ENCODE data around the gene ITSN2.

The ITSN2 gene

DNA sequence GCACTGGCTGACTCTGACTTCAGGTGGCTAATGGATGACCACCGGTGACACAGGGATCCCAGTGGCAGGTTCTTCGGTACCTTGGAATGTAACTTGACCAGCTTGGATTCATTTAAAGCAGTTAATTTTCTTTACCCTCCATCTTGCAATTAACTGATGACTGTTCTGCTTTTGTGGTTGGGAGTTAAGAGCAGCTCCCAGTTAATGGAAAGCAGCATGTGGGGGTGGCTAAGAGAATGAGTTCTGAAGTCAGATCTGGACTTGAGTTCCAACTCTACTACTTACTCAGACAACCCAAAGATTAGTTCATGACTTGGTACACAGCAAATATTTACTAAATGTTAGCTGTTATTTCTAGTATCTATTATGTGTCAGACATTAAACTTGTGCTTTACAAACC, 127.0 kb downstream of the ITSN2 start:
- Histone ChIP-seq H3K36me3 (ENCODE audit: control insufficient read depth, insufficient read depth, low read length, severe bottlenecking) (no peaks in the 10 kb centered on the region), H3K4me3 (ENCODE audit: low read length) (no peak overlapping the region), H3K27me3 (replicated peaks; ENCODE audit: control insufficient read depth, insufficient read depth, low read length) (no peaks in the 10 kb centered on the region), H3K9ac (ENCODE audit: low read length) (no peak overlapping the region), H3K4me1 (ENCODE audit: control insufficient read depth, insufficient read depth, low read length) (no peaks in the 10 kb centered on the region), H3K9me3 (ENCODE audit: control insufficient read depth, low read length) (no peaks in the 10 kb centered on the region)
- no peak for DNase-seq (ENCODE audit: low read depth)

DNA sequence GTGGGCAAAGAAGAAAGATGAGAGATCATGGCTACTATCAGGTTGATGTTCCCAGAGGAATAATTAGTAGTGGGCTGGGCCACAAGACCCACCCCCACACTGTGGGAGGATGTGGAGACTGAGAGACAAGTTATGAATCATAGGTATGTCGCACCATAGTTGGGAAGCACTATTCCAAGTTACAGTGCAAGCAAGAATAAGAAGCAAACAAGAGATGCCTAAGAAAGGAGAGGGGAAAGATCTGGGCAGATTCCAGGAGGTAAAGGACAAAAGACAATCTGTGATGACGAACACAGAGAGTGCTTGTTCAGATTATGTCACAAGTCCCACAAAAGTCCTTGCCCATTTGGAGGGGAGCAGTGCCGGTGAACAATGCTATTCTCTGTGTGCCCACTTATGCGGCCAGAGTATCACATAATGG, 128.9 kb downstream of the ITSN2 start:
- Histone ChIP-seq H3K9me3 (ENCODE audit: control insufficient read depth, low read length) (no peaks in the 10 kb centered on the region), H3K4me3 (ENCODE audit: low read length) (no peak overlapping the region), H3K36me3 (ENCODE audit: control insufficient read depth, insufficient read depth, low read length, severe bottlenecking) (no peaks in the 10 kb centered on the region), H3K9ac (ENCODE audit: low read length) (no peak overlapping the region), H3K4me1 (ENCODE audit: control insufficient read depth, insufficient read depth, low read length) (no peaks in the 10 kb centered on the region), H3K27me3 (replicated peaks; ENCODE audit: control insufficient read depth, insufficient read depth, low read length) (no peaks in the 10 kb centered on the region)
- peak; percentile 6 for DNase-seq (ENCODE audit: low read depth)

DNA sequence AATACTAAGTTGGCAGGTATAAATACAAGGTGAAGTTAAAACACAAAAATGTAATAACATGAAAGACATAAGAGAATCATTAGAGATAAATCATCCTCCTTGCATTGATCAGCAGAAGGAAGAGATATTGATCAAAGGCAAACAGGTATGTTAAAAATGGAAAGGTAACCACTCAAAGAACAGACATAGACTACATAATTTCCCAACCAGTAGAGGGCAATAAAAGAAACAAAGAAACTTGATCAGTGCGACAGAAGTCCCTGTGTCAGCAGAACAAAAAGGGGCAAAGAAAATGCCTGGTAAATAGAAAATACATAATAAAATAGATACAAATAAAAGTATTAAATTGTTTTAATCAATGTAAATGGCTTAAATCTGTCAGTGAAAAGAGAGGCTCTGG, 131.9 kb downstream of the ITSN2 start:
- no peaks in the 10 kb centered on the region for H3K4me1 ChIP-seq (ENCODE audit: control insufficient read depth, insufficient read depth, low read length)
- no peaks in the 10 kb centered on the region for H3K36me3 ChIP-seq (ENCODE audit: control insufficient read depth, insufficient read depth, low read length, severe bottlenecking)
- no peak overlapping the region for H3K4me3 ChIP-seq (ENCODE audit: low read length)
- no peaks in the 10 kb centered on the region for H3K9me3 ChIP-seq (ENCODE audit: control insufficient read depth, low read length)
- no peak overlapping the region for H3K9ac ChIP-seq (ENCODE audit: low read length)
- peak; percentile 52 for DNase-seq (ENCODE audit: low read depth)
- H3K27me3 ChIP-seq (replicated peaks; ENCODE audit: control insufficient read depth, insufficient read depth, low read length), result no peaks in the 10 kb centered on the region

DNA sequence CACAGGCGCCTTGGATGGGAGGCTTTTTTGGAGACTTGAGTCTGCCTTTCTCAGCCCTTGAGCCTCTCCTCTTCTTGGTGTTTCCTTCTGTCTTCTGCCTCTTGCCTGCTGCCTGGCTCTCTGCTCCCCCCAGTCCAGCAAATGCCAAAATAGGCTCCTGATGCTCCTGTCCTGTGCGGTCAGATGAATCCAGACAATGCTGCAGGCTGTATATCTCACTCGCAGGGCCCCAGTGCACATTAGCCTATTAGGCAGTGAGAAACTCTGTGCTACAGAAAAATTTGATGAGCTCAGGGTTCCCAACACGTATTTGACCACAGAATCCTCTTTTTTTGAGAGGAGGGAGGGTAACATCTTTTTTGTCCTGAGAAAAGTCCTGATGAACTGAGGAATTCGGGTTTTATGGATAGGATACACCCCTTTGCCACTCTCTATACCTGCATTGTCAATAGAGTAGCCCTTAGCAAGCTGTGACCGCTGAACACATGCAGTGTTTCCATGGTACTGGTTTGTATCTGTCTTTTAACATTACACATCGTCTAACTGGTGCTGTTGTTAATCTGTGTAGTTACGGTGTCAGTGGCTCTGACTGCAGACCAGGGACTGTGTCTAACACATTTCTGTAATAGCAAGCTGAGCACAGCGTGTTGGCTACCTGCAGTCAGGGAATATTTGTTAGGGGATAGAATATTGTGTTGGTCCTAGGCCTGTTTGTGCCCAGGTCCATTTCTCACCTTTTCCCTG, 134.7 kb downstream of the ITSN2 start:
- Histone ChIP-seq H3K9me3 (ENCODE audit: control insufficient read depth, low read length) (no peaks in the 10 kb centered on the region), H3K36me3 (ENCODE audit: control insufficient read depth, insufficient read depth, low read length, severe bottlenecking) (peaks cover 4% of the 10 kb centered on the region), H3K4me3 (ENCODE audit: low read length) (no peak overlapping the region), H3K9ac (ENCODE audit: low read length) (no peak overlapping the region), H3K27me3 (replicated peaks; ENCODE audit: control insufficient read depth, insufficient read depth, low read length) (no peaks in the 10 kb centered on the region), H3K4me1 (ENCODE audit: control insufficient read depth, insufficient read depth, low read length) (no peaks in the 10 kb centered on the region)
- DNase-seq (ENCODE audit: low read depth), result no peak

DNA sequence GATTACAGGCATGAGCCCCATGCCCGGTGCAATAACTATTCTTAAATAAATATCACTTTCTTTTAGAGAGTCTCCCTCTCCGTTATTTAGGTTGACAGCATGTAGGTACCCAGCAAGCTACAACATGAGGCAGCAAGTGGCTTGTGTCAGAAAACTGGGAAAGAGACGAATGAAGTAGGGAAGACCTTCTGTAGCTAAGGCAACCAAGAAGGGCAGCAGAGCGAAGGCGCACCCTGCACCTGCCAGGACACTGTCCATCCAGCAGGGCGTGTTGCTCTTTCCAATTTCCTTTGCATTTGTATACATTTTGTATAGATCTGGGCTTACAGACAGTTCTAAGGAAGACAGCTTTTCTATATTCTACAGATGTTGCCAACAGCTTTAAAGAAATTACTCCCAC, 137.4 kb downstream of the ITSN2 start:
- no peaks in the 10 kb centered on the region for H3K9me3 ChIP-seq (ENCODE audit: control insufficient read depth, low read length)
- H3K4me1 ChIP-seq (ENCODE audit: control insufficient read depth, insufficient read depth, low read length), result no peaks in the 10 kb centered on the region
- H3K4me3 ChIP-seq (ENCODE audit: low read length), result no peak overlapping the region
- H3K27me3 ChIP-seq (replicated peaks; ENCODE audit: control insufficient read depth, insufficient read depth, low read length), result no peaks in the 10 kb centered on the region
- no peak overlapping the region for H3K9ac ChIP-seq (ENCODE audit: low read length)
- H3K36me3 ChIP-seq (ENCODE audit: control insufficient read depth, insufficient read depth, low read length, severe bottlenecking), result peaks cover 13% of the 10 kb centered on the region
- DNase-seq (ENCODE audit: low read depth), result no peak

DNA sequence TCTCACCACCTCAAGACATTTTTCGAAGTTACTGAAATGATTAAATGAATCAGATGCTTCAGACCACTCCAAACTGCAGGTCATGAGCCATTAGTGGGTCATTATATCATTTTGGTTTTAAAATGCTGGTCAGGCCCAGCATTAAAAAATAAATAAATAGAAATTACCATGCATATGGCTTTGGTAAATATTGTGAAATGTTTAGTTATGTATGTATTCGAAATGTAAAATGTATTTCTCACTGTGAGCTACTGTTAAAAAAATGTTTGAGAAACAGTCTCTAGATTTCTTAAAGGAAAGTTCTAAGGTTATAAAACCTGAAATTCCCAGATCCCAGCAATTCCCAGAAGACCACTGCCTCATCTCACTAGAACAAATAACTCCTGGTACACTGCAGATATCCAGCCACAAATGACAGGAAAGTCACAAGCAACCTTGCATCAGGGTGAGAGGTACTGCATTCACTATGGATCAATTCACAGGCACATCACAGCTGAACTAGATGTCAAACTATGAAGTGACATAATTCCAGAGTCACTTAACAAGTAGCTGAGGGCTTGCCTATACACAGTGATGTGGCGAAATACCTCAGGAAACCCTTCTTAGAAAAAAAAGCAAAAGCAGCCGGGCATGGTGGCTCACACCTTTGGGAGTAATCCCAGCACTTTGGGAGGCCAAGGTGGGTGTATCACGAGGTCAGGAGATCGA, 138.8 kb downstream of the ITSN2 start:
- Histone ChIP-seq H3K27me3 (replicated peaks; ENCODE audit: control insufficient read depth, insufficient read depth, low read length) (no peaks in the 10 kb centered on the region), H3K4me3 (ENCODE audit: low read length) (no peak overlapping the region), H3K4me1 (ENCODE audit: control insufficient read depth, insufficient read depth, low read length) (no peaks in the 10 kb centered on the region), H3K9ac (ENCODE audit: low read length) (no peak overlapping the region), H3K9me3 (ENCODE audit: control insufficient read depth, low read length) (no peaks in the 10 kb centered on the region), H3K36me3 (ENCODE audit: control insufficient read depth, insufficient read depth, low read length, severe bottlenecking) (peaks cover 13% of the 10 kb centered on the region)
- no peak for DNase-seq (ENCODE audit: low read depth)

DNA sequence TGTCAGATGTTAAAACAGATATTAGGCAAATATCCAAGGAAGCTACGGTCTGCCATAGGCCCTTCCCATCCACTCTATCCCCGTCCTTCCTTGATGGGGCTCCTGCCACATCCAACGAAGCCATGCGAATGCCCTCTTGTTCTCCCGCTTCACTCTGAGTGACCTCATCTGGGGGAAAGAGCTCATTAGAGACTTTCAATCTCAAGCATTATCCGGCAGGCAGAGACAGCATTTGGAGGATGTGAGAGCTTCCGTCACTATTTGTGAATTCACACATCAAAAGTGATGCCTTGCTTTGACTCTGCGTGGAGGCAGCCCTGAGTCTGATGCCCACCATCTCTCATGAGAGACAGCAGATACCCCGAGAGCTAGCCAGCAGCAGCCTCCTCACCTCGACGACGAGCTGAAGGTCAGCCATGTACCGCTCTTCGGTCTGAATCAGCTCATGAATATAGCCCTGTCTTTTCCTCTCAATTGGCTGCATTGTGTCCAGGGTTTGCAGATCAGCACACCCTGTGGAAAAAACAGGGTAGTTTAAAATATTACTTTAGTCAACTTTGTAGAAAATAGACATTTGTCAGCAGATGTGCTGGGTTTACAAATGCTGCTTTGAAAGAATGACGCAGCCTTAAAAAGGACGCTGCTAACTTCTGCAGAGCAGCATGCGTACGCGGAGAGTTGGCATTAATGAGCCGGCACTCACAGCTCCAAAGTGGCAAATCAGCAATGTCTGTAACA, 139.6 kb downstream of the ITSN2 start:
- Histone ChIP-seq H3K4me1 (ENCODE audit: control insufficient read depth, insufficient read depth, low read length) (no peaks in the 10 kb centered on the region), H3K9ac (ENCODE audit: low read length) (no peak overlapping the region), H3K4me3 (ENCODE audit: low read length) (no peak overlapping the region), H3K36me3 (ENCODE audit: control insufficient read depth, insufficient read depth, low read length, severe bottlenecking) (peaks cover 20% of the 10 kb centered on the region), H3K9me3 (ENCODE audit: control insufficient read depth, low read length) (no peaks in the 10 kb centered on the region), H3K27me3 (replicated peaks; ENCODE audit: control insufficient read depth, insufficient read depth, low read length) (no peaks in the 10 kb centered on the region)
- DNase-seq (ENCODE audit: low read depth), result no peak

DNA sequence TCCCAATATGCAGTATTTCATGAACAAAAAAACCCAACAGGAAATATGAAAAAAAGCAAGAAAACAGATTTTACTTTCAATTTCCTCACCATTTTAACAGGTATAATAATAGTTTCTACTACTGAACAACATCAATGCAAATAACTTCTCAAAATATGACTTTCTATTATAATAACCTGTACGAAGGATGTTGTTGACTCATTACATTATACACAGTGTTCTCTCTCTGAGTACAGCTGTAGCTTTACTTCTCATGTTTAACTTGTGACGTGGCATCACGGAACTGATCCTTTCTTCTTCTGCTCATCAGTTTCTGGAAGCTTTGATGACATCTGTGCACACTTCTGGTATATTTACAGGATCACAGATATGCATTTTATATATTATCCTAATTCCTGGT, 145.5 kb downstream of the ITSN2 start:
- peaks cover 42% of the 10 kb centered on the region for H3K36me3 ChIP-seq (ENCODE audit: control insufficient read depth, insufficient read depth, low read length, severe bottlenecking)
- no peak overlapping the region for H3K9ac ChIP-seq (ENCODE audit: low read length)
- no peaks in the 10 kb centered on the region for H3K4me1 ChIP-seq (ENCODE audit: control insufficient read depth, insufficient read depth, low read length)
- H3K27me3 ChIP-seq (replicated peaks; ENCODE audit: control insufficient read depth, insufficient read depth, low read length), result no peaks in the 10 kb centered on the region
- no peak for DNase-seq (ENCODE audit: low read depth)
- H3K9me3 ChIP-seq (ENCODE audit: control insufficient read depth, low read length), result no peaks in the 10 kb centered on the region
- no peak overlapping the region for H3K4me3 ChIP-seq (ENCODE audit: low read length)

DNA sequence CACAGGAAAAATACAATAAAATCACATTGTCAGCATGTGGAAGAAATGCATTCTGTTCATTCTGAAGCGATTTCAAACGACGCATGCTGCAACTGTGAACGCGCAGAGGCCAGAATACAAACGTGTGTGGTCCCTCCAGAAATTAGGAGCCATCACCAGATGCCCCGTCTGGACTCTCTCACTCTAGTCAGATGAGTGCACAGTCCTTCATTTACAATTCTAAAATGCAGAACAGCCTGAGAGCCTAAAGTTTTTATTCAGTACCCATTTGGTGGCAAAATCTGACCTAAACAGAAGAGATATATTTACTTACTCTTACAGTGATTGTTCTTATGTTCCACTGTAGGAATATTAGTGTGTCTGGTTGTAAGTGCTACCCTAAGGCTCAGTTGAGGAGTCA, 148.9 kb downstream of the ITSN2 start:
- Histone ChIP-seq H3K36me3 (ENCODE audit: control insufficient read depth, insufficient read depth, low read length, severe bottlenecking) (peaks cover 53% of the 10 kb centered on the region), H3K9ac (ENCODE audit: low read length) (no peak overlapping the region), H3K9me3 (ENCODE audit: control insufficient read depth, low read length) (no peaks in the 10 kb centered on the region), H3K4me1 (ENCODE audit: control insufficient read depth, insufficient read depth, low read length) (no peaks in the 10 kb centered on the region), H3K4me3 (ENCODE audit: low read length) (no peak overlapping the region), H3K27me3 (replicated peaks; ENCODE audit: control insufficient read depth, insufficient read depth, low read length) (no peaks in the 10 kb centered on the region)
- DNase-seq (ENCODE audit: low read depth), result no peak

DNA sequence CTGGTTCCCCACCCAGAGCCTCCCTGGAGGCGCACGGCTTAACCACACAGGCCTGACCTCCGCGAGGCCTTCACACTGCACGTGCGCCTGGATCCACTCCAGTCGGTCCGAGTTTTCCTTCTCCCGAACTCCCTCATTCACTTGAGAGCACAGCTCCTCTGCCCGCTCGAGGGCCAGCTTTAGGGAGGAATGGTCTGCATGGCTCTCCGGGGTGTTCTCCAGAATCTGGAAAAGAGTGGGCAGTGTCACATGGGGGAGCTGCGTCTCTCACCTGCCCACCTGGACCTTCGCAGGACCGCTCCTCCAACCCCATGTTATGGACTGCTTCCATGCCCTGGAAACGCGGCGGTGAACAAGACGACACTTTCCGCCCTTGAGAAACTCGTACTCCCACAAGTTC, 149.6 kb downstream of the ITSN2 start:
- H3K27me3 ChIP-seq (replicated peaks; ENCODE audit: control insufficient read depth, insufficient read depth, low read length), result no peaks in the 10 kb centered on the region
- no peaks in the 10 kb centered on the region for H3K4me1 ChIP-seq (ENCODE audit: control insufficient read depth, insufficient read depth, low read length)
- peaks cover 46% of the 10 kb centered on the region for H3K36me3 ChIP-seq (ENCODE audit: control insufficient read depth, insufficient read depth, low read length, severe bottlenecking)
- H3K9me3 ChIP-seq (ENCODE audit: control insufficient read depth, low read length), result no peaks in the 10 kb centered on the region
- DNase-seq (ENCODE audit: low read depth), result no peak
- no peak overlapping the region for H3K9ac ChIP-seq (ENCODE audit: low read length)
- H3K4me3 ChIP-seq (ENCODE audit: low read length), result no peak overlapping the region

DNA sequence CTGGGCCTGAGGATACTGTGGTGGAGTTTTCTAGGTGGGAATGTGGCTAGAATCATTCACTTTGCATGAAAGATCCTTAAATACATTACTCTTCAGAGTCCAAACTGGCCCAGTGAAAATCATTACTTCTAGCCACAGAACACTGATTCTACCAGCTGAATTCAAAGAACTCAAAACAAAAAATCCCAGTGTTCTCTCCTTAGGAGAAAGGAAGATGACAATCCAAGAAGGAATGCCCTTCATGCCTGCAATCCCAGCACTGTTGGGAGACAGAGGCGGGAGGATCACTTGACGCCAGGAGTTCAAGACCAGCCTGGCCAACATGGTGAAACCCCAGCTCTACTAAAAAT, 150.3 kb downstream of the ITSN2 start:
- Histone ChIP-seq H3K27me3 (replicated peaks; ENCODE audit: control insufficient read depth, insufficient read depth, low read length) (no peaks in the 10 kb centered on the region), H3K4me3 (ENCODE audit: low read length) (no peak overlapping the region), H3K9ac (ENCODE audit: low read length) (no peak overlapping the region), H3K36me3 (ENCODE audit: control insufficient read depth, insufficient read depth, low read length, severe bottlenecking) (peaks cover 48% of the 10 kb centered on the region), H3K9me3 (ENCODE audit: control insufficient read depth, low read length) (no peaks in the 10 kb centered on the region), H3K4me1 (ENCODE audit: control insufficient read depth, insufficient read depth, low read length) (no peaks in the 10 kb centered on the region)
- DNase-seq (ENCODE audit: low read depth), result no peak

All from adipocyte (in vitro differentiated cells).